Parathyroid adenoma (tissue), 2 donors: ENCODE results near the gene SKAP1.
A peak's percentile ranks its signal among the peaks of the same experiment; 100 is the strongest.

Source experiments
- H2AFZ ChIP-seq: fragments of 300-600 bp; sonication (generic); one replicate; pipeline ENCODE4 v1.7.0; 2017; ENCODE audit warnings: antibody characterized with exemption, mild to moderate bottlenecking
- H3K27ac ChIP-seq: fragments of 300-600 bp; sonication (generic); one replicate; pipeline ENCODE4 v1.7.0; 2017
- H3K27me3 ChIP-seq: fragments of 300-600 bp; sonication (generic); one replicate; pipeline ENCODE4 v1.7.0; 2017; ENCODE audit warnings: low read length; ENCODE audit not compliant: control insufficient read depth, insufficient read depth
- H3K36me3 ChIP-seq: fragments of 300-600 bp; sonication (generic); one replicate; pipeline ENCODE4 v1.7.0; 2017; ENCODE audit warnings: low read length; ENCODE audit not compliant: control insufficient read depth, insufficient read depth
- H3K4me1 ChIP-seq: fragments of 300-600 bp; sonication (generic); one replicate; pipeline ENCODE4 v1.7.0; 2017; ENCODE audit warnings: control low read depth
- H3K4me2 ChIP-seq: fragments of 300-600 bp; sonication (generic); one replicate; pipeline ENCODE4 v1.7.0; 2017; ENCODE audit warnings: low read length
- H3K4me3 ChIP-seq: fragments of 300-600 bp; sonication (generic); one replicate; pipeline ENCODE4 v1.7.0; 2017; ENCODE audit warnings: low read depth, low read length
- H3K79me2 ChIP-seq: fragments of 300-600 bp; sonication (generic); one replicate; pipeline ENCODE4 v1.7.0; 2017; ENCODE audit warnings: control low read depth
- H3K9ac ChIP-seq: fragments of 300-600 bp; sonication (generic); one replicate; pipeline ENCODE4 v1.7.0; 2017; ENCODE audit warnings: mild to moderate bottlenecking
- H3K9me3 ChIP-seq: fragments of 300-600 bp; sonication (generic); one replicate; pipeline ENCODE4 v1.7.0; 2017; ENCODE audit warnings: low read length; ENCODE audit not compliant: control insufficient read depth
- CTCF ChIP-seq: fragments of 300-600 bp; sonication (generic); IDR thresholded peaks from one replicate; pipeline ENCODE4 v1.7.0; 2017; ENCODE audit warnings: antibody characterized with exemption, mild to moderate bottlenecking
- donor health status: primary hyperparathyroidism.

The SKAP1 gene

GRCh38 chr17:48357779-48358602 is 72.0 kb downstream of the SKAP1 start:
- Histone ChIP-seq H3K79me2 (no peaks in the 10 kb centered on the region), H3K9me3 (no peaks in the 10 kb centered on the region), H3K4me3 (no peak overlapping the region), H3K27me3 (no peaks in the 10 kb centered on the region), H3K4me1 (no peaks in the 10 kb centered on the region), H3K36me3 (no peaks in the 10 kb centered on the region), H3K27ac (no peak overlapping the region), H3K9ac (no peak overlapping the region), H3K4me2 (no peak overlapping the region), H2AFZ (no peak overlapping the region)
- TF ChIP-seq CTCF = no peak

- Histone ChIP-seq H3K4me2 (no peak overlapping the region), H3K4me1 (no peaks in the 10 kb centered on the region), H3K4me3 (no peak overlapping the region), H3K9me3 (no peaks in the 10 kb centered on the region), H3K27ac (no peak overlapping the region), H2AFZ (no peak overlapping the region), H3K27me3 (no peaks in the 10 kb centered on the region), H3K36me3 (no peaks in the 10 kb centered on the region), H3K9ac (no peak overlapping the region), H3K79me2 (no peaks in the 10 kb centered on the region)
- TF ChIP-seq CTCF = no peak
These were observed 73.1 kb downstream of the SKAP1 start for GRCh38 chr17:48356866-48357265.

DNA sequence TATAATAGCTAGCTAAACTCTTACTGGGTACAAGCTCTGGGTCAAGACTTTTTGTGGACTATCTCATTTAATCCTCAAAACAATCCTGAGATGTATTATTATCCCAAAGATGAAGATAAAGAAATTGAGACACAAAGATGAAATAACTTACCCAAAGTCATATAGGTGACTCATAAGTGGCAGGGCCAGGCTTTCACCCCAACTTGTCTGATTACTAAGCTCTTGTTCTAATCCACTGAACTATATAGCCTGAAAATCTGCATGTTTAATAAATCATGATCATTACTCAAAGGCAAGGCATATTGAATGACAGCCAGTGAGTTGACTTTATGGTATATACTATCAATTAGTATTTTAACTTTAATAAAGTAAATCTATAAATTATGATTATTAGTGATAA is 77.4 kb downstream of the SKAP1 start:
- TF ChIP-seq CTCF = no peak
- no peaks in the 10 kb centered on the region for H3K79me2 ChIP-seq
- H3K27me3 ChIP-seq = no peaks in the 10 kb centered on the region

GRCh38 chr17:48351911-48352332 is 78.1 kb downstream of the SKAP1 start:
- Histone ChIP-seq H3K79me2 (no peaks in the 10 kb centered on the region), H3K4me3 (no peak overlapping the region), H3K4me1 (no peaks in the 10 kb centered on the region), H3K27ac (no peak overlapping the region), H3K36me3 (no peaks in the 10 kb centered on the region), H3K9ac (no peak overlapping the region), H2AFZ (no peak overlapping the region), H3K9me3 (no peaks in the 10 kb centered on the region), H3K4me2 (no peak overlapping the region), H3K27me3 (no peaks in the 10 kb centered on the region)
- TF ChIP-seq CTCF = peak; percentile 55

More for the DNA sequence above, 77.4 kb downstream of the SKAP1 start:
- H3K4me3 ChIP-seq = no peak overlapping the region
- no peaks in the 10 kb centered on the region for H3K4me1 ChIP-seq
- no peak overlapping the region for H3K9ac ChIP-seq
- H2AFZ ChIP-seq = no peak overlapping the region
- H3K27ac ChIP-seq = no peak overlapping the region
- no peak overlapping the region for H3K4me2 ChIP-seq
- no peaks in the 10 kb centered on the region for H3K36me3 ChIP-seq
- H3K9me3 ChIP-seq = no peaks in the 10 kb centered on the region

DNA sequence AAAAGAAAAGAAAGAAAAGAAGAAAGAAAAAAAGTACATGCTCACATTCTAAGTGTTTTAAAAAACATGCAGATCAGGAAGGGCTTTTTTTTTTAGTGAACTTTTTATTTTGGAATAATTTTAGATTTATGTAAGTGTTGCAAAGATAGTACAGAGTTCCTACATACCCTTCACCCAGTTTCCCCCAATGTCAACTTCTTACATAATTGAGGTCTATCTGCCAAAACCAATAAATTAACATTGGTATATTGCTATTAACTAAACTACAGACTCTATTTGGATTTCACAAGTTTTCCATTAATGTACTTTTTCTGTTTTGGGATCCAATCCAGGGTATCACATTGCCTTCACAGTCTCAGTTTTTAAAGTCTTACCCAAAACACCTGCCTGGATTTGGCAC is 81.7 kb downstream of the SKAP1 start:
- Histone ChIP-seq H3K4me1 (no peaks in the 10 kb centered on the region), H3K27me3 (no peaks in the 10 kb centered on the region), H3K9ac (no peak overlapping the region), H3K79me2 (no peaks in the 10 kb centered on the region), H3K27ac (no peak overlapping the region), H3K9me3 (no peaks in the 10 kb centered on the region), H3K4me2 (no peak overlapping the region), H3K36me3 (no peaks in the 10 kb centered on the region), H3K4me3 (no peak overlapping the region), H2AFZ (no peak overlapping the region)
- no peak for TF ChIP-seq CTCF
